HG03103 (cell line): ENCODE results near the gene CHD2.
A peak's percentile ranks its signal among the peaks of the same experiment; 100 is the strongest.

Experiments
- ATAC-seq: cut with Tn5 transposase; IDR thresholded peaks from one replicate; pipeline ENCODE4 v1.9.1; 2021; ENCODE audit warnings: low read depth; ENCODE audit not compliant: unreplicated experiment

Gene CHD2

DNA sequence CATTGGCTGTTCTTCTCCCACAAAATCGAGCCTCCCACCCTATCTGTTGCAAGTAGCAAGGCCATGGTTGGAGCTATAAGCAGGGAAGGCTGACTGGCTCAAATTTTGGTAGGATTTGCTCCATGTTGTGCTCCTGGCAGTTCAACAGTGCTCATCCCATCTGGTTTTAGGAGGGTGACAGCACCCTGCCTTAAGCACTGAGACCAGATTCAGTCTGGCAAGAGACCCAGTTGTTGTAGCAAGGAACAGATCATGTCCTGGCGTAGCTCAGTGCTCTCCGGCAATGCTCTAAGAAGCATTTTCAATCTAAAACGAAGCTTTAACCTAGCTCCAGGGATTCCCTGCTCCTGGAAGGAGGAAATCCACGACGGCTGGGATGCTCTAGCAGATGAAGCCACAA lies 97.7 kb downstream of the CHD2 start:
- no peak for ATAC-seq

- ATAC-seq = no peak
These were observed 101.0 kb downstream of the CHD2 start for GRCh38 chr15:93001156-93001555.

DNA sequence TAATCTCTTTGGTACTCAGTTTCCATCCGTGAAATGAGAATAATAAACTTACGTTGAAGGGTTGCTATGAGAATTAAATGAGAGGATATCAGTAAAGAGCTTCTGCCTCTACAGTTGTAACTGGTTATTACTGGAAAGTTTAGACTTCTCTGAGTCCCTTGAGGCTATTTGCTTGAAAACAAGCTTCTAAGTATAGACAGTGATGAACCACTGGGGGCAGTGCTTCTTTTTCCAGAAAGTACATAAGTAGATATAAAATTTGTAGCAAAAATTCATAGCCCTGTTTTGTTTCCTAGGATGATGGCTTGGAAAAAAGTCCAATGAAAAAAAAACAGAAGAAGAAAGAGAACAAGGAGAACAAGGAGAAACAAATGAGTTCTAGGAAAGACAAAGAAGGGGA lies 101.8 kb downstream of the CHD2 start:
- ATAC-seq = no peak

GRCh38 chr15:93005133-93005532 lies 105.0 kb downstream of the CHD2 start:
- no peak for ATAC-seq

DNA sequence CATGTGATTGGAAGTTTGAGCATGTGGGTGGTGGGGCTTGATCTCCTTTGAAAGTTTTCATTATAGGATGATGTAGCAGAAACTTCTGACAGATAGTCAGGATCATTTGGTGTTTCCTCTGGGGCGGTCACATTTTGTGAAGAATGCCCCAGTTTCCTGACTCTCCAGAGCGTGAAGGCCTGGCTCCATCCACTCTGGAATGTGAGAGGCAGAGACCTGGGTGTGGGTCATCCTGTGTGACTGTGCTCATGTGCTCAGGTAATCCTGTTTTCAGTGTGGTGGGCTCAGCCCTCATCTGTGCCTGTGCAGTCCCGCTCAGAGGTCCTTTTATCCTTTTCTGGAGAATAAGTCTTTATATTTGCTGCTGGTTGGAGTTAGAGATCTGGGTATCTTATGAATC lies 107.9 kb downstream of the CHD2 start:
- ATAC-seq = no peak

- ATAC-seq = no peak
These were observed 112.7 kb downstream of the CHD2 start for GRCh38 chr15:93012786-93013185.

DNA sequence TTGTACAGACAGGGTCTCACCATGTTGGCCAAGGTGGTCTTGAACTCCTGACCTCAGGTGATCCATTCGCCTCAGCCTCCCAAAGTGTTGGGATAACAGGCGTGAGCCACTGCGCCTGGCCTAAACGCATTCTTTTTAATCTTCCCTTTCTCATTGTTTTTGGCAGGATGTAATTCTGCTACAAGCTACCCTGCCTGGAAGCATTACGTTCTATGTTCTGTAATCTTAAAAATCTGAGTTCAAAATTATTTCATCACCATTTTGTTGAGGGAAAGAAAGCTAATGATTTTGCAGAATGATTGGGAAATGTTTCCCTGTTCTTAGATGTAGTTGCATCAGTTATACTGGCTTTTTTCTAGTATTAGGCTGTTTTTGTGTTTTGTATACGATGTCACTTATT lies 117.4 kb downstream of the CHD2 start:
- no peak for ATAC-seq

GRCh38 chr15:93018574-93018973 lies 118.5 kb downstream of the CHD2 start:
- ATAC-seq = no peak

DNA sequence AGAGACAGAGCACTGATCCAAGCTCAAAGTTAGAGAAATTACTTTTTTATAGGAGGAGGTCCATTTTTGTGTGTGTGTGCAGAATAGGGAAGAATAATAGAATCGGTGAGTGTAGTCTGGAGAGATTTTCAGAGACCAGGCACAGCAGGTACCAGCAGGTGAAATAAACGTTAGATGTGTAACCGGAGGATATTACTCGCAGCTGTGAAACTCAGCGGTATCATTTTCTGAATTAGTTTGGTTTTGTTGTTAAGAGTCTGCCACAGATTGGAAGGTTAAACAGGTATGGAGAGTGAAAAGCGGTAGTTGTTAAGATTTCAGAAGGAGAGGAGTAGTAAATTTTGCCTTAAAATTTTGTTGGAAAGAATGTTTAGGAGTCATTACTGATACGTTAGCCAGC lies 119.0 kb downstream of the CHD2 start:
- ATAC-seq = no peak

- ATAC-seq = no peak
These were observed 119.8 kb downstream of the CHD2 start for GRCh38 chr15:93019971-93020370.

DNA sequence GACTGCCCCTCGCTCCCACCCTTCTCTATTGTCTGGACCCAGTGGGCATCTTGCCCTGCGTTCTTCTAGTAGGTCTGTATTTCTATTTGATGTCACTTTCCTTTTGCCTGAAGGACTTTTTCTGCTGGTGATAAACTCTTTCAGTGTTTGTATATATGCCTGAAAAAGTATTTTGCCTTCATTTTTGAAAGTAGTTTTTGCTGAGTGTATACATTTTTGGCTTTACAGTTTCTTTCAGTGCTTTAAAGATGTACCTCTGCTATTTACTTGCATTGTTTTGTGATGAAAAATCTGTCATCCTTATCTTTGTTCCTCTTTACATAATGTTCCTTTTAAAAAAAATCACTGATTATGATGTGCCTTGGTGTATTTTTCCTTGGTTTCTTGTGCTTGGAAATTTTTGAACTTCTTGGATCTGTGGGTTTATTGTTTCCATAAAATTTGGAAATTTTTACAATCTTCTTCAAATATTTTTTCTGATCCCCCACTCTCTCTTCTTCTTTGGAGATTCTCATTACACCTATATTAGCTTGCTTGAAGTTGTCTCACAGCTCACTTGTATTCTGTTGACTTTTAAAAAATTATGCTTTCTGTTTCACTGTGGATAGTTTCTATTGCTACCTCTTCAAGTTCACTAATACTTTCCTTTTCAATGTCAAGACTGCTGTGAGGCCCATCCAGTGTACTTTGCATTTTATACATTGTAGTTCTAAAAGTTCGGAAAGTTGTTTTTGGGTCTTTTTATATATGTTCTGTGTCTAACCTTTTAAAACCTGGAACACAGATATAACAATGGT lies 121.0 kb downstream of the CHD2 start:
- peak; percentile 53 for ATAC-seq

- ATAC-seq = no peak
These were observed 124.2 kb downstream of the CHD2 start for GRCh38 chr15:93024293-93024692.

DNA sequence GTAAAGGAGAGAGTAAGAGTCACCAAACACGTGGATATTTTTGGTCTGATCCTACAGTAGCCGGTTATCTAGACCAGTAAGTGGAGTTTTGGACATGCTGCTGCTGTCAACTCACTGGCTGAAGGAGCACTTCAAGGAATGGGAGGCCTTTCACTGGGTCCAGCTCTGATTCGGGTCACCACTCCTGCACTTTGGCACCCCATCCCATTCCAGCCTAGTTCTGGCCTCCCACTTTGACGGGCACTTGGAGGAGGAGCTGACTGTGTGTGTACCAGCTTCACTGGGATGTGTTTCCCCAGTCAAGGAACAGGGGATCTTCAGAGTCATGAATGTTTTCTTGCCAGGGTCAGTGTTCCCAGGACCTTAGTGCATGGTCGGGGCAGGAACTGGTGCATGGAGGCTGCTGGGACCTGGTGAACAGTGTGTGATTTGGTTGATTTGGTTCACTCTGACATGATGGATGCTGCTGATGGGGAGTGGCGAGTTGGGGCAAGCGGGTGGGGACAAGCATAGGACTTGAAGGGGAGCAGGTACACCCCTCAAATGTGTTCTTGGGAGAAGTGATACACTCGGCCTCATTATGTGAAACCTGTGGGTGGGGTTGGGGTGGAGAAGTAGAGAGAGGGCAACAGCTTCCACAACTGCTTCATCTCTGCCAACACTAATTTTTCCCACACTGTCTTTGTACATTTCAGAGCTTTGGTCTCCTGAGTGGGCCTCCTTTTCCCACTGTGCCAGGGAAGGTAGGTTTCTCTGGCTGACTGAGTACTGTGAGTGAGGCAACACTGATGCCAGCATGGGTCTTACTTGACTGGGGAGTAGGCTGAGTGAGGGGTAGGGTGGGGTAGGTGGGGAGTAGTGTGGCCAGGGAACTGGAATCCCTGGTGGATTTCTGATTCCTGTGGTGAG lies 124.8 kb downstream of the CHD2 start:
- no peak for ATAC-seq

DNA sequence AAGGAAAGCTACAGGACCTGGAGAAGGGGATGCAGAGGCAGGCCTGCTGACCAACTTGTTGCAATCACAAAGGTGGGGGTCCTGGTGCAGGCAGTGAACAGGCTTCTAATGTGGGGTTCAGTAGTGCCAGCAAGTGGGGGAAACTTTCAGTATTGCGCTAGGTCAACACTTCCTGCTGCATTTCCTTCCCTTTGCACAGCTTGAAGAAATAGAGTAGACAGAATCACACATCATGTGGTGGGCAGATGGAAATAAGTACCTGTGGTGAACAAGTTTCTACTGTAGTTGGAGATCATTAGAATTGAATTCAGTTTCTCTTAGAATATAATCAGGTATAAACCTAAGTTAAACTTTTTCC lies 125.5 kb downstream of the CHD2 start:
- no peak for ATAC-seq

GRCh38 chr15:93026380-93026817 lies 126.3 kb downstream of the CHD2 start:
- no peak for ATAC-seq

GRCh38 chr15:93027413-93027812 lies 127.3 kb downstream of the CHD2 start:
- no peak for ATAC-seq

- ATAC-seq = no peak
These were observed 128.0 kb downstream of the CHD2 start for GRCh38 chr15:93028111-93028631.

DNA sequence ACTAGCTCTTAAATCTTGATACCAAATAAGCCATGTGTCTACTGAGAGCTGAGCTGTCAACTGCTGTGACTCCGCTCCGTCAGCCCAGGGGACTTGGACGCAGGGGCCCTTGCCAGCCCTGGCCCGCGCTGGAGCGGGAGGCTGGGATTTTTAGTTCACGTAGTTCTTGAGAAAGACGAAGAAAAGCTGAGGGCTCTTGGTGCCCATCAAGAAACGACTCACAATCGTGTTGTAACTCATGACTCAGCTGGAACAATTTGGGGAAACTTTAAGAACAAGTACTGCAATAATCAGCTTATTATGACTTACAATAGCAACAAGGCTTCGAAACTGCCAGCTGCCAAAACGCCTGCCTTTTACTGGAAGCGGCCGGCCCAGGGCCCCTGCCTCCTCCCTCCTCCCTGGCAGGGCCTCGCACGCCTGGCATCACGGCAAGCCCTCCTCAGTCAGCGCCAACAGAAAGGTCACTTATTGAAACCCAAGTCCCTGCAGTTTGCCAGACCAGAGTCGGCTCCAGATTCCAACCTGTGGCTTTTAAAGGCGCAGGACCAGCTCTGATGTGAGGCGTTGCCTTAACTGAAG lies 128.6 kb downstream of the CHD2 start:
- no peak for ATAC-seq

GRCh38 chr15:93029214-93029835 lies 129.2 kb downstream of the CHD2 start:
- no peak for ATAC-seq

DNA sequence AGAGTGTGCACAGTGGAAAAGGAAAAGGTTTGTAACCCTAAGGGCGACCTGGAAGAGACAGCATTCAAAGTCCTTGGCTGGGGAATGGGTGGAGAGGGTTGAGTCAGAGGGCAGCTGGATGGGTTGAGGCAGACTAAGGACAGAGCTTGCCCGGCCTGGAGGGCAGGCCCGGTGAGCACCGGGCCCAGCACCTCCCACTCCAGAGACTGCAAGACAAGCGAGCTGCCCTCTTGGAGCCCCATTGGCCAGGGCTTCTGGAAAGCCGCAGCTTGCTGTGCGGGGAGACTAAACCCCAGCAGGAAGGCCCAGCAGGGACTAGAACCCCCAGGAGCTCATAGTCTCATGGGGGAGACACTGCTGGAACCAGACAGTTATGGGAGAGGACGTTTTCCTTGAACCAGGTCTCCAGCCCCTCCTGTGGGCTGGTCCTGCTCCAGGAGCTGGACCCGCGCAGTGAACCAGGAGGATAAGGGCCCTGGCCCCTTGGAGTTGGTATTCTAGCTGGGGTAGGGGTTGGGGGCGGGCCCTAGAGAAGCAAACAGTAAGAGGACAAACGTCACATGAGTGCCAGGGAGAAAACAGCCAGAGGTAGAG lies 129.8 kb downstream of the CHD2 start:
- no peak for ATAC-seq
